Activated naive CD4-positive, alpha-beta T cell treated with anti-CD3 and anti-CD28 coated beads, Interleukin-2, amount 50 U/mL, for 72 hours (primary cell): ENCODE measurements around the gene WFS1. TPM values are rescaled to one million over a fixed set of nuclear protein-coding genes. Genes with fewer than 3 reads are reported as not detected.

Experiments used
- ATAC-seq, 2 donors: fragments of 150-1000 bp; cut with Tn5 transposase; 2 replicates each; pipeline ENCODE4 v1.10.0; 2021; ENCODE audit warnings: mild to moderate bottlenecking in 2 of 2, moderate library complexity in 2 of 2
- DNase-seq, 2 donors: peaks; one replicate each; pipeline ENCODE4 v3.0.0; 2021 to 2022; ENCODE audit warnings: low spot score in 2 of 2
- H3K27ac Mint-ChIP-seq, 2 donors: one replicate each; pipeline ENCODE4 v1.8.0; 2022; ENCODE audit warnings: mild to moderate bottlenecking in 2 of 2, mixed read lengths in 2 of 2
- H3K36me3 Mint-ChIP-seq, 2 donors: one replicate each; pipeline ENCODE4 v1.8.0; 2022; ENCODE audit warnings: mixed read lengths in 2 of 2
- H3K9me3 Mint-ChIP-seq, 2 donors: one replicate each; pipeline ENCODE4 v1.8.0; 2022; ENCODE audit warnings: mixed read lengths in 2 of 2
- total RNA-seq, 2 donors: library from RNA; stranded (reverse); gene quantifications; one replicate each; pipeline ENCODE4 v1.2.3, GENCODE V29; 2022

Gene WFS1
- total RNA-seq, 2 donors from 2014 or later: 1.8 to 3.2 TPM

- Mint-ChIP-seq H3K9me3 (no peaks in the 10 kb centered on the region), H3K36me3 (no peaks in the 10 kb centered on the region), H3K27ac (no peak overlapping the region)
- DNase-seq (no peak), ATAC-seq (no peak)
These were observed 13.6 kb downstream of the WFS1 start for GRCh38 chr4:6283282-6283681.

- no peak for DNase-seq
These were observed 17.6 kb downstream of the WFS1 start for GRCh38 chr4:6287017-6287788.

DNA sequence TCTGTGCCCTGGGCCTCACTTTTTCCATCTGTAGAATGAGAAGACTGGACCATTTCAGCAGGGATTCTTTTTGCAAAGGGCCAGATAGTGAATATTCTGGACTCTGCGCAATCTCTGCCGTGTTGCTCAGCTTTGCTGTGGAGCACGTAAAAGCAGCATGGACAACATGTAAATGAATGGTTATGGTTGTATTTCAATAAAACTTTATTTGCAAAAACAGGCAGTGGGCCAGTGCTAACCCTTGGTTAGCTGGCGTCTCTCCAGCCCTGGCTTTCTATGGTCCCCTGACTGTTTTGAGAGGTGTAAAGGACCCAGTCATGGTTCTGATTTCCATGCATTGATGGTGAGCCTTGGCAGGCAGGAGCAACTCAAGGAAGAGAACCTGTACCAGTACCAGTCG is 18.7 kb downstream of the WFS1 start:
- no peak for ATAC-seq
- H3K27ac Mint-ChIP-seq: no peak overlapping the region

More at GRCh38 chr4:6287017-6287788, 17.6 kb downstream of the WFS1 start:
- Mint-ChIP-seq H3K36me3 (no peaks in the 10 kb centered on the region), H3K27ac (no peak overlapping the region), H3K9me3 (no peaks in the 10 kb centered on the region)
- ATAC-seq: no peak

GRCh38 chr4:6288871-6289270 is 19.2 kb downstream of the WFS1 start:
- ATAC-seq (no peak), DNase-seq (no peak)
- Mint-ChIP-seq H3K9me3 (no peaks in the 10 kb centered on the region), H3K36me3 (no peaks in the 10 kb centered on the region), H3K27ac (peak overlapping the region in 1 of 2 donors; percentile 9)

More for the DNA sequence above, 18.7 kb downstream of the WFS1 start:
- DNase-seq: no peak
- Mint-ChIP-seq H3K36me3 (no peaks in the 10 kb centered on the region), H3K9me3 (no peaks in the 10 kb centered on the region)

DNA sequence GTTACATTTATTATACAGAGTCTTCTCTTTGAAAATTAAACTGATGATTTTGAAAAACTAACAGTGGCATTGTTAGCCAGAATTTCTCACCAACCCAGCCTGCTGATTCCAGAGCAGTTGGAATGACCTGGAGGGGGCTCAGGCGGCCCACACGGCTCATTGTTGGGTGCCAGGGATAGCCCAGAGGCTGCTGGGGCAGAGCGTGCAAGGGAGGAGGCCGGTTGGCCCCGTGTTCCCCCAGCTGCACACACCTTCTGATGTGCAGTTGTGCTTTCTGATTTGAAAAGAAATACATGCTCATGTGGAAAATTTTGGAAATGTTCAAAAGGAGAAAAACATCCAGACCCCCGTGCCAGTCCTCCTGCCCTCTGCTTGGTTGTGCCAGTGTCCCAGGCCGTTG is 20.6 kb downstream of the WFS1 start:
- Mint-ChIP-seq H3K9me3 (no peaks in the 10 kb centered on the region), H3K36me3 (no peaks in the 10 kb centered on the region), H3K27ac (no peak overlapping the region)
- no peak for DNase-seq
- ATAC-seq: no peak

DNA sequence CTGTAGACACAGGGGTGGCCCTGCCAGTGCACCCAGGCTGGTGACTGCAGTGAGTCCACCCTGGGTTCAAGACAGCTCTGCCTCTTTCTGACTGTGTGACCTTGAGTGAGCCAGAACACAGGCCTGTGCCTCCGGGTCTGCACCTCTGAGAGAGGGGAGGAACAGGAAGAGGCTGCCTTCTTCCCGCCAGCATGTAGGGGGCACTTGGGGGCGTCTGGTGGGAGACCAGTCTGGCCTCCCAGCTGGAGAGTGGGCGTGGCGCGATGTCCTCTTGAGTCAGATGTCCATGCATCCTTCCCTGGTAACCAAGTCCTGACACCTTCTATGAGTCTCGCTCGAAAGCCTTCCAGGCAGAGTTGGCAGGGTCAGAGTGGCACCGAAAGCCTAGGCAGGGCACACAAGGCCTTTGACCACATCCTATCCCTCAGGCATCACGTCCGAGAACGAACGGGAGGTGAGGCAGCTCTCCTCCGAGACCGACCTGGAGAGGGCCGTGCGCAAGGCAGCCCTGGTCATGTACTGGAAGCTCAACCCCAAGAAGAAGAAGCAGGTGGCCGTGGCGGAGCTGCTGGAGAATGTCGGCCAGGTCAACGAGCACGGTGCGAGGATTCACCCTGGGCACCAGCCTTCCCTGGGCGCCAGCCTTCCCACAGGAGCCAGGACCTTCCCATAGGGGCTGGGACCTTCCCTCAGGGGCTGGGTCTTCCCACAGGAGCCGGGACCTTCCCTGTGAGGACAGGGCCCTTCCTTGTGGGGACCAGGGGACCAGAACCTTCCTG is 21.3 kb downstream of the WFS1 start:
- Mint-ChIP-seq H3K27ac (no peak overlapping the region), H3K36me3 (no peaks in the 10 kb centered on the region), H3K9me3 (no peaks in the 10 kb centered on the region)
- DNase-seq (no peak), ATAC-seq (no peak)

DNA sequence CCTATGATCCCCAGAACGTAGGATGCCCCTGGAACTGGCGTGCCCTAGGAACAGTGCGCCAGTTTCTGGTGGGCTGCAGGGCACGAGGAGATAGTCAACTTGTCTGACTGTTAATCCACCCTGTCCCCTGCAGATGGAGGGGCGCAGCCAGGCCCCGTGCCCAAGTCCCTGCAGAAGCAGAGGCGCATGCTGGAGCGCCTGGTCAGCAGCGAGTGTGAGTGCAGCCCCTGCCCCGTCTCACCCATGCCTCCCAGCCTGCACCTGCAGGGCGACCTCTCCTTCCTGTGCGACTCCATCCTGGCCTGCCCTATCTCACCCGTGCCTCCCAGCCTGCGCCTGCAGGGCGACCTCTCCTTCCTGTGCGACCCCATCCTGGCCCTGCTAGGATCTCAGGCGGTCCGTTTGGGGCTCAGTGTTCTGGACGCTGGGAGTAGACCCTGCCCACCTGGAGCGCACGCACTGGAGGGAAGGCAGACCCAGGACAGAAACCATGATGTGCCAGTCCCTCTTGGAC is 22.2 kb downstream of the WFS1 start:
- no peak for ATAC-seq
- no peaks in the 10 kb centered on the region for H3K9me3 Mint-ChIP-seq
- no peak for DNase-seq
- no peak overlapping the region for H3K27ac Mint-ChIP-seq
- no peaks in the 10 kb centered on the region for H3K36me3 Mint-ChIP-seq

DNA sequence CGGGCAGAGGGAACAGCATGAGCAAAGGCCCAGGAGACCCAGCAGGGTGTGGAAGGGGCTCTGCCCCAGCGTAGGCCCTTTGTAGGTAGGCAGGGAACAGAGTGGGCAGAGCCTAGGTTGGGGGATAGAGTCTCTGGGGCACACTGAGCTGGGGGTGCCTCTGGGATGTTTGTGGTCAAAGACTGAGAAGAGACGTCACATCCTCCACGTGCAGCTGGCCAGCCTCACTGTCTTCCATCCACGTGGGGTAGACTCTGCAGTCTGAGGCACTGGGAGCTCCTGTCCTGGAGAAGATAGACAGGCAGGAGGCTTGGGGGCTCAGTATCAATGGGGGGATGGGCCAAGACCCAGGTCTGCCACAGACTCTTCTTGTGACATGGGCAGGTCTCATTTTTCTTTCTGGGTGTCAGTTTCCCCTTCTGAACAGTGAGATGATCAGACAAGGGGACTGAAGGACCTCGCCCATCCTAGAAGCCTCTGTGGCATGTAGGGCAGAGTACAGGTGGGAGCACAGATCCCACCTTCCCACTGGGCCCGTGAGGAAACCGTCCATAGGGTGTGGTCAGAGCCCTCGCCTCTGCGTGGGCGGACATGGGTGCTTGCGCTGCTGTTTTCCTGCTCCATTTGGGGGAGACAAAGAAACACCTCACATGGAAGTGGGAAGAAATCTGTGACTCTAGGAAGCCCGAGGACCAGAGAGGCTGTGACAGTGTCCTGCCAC is 22.9 kb downstream of the WFS1 start:
- DNase-seq: no peak
- H3K36me3 Mint-ChIP-seq: no peaks in the 10 kb centered on the region
- no peaks in the 10 kb centered on the region for H3K9me3 Mint-ChIP-seq
- peak overlapping the region in 1 of 2 donors; percentile 84 for H3K27ac Mint-ChIP-seq
- no peak for ATAC-seq

DNA sequence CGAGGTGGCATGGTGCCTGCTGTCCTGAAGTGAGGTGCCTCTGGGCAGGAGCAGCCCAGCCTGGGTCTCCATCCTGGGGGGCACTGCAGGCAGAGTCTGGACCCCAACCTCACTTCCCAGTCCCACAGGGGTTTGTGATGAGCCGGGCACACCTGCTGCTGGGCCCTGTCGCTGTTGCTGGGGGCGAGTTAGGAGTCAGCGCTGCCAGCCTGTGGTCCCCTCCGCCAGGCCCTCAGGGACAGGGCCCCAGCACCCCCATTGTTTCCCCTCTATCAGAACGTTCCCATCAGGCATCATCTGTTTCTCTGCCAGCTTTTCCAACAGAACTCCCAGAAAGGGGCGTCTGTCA is 23.4 kb downstream of the WFS1 start:
- Mint-ChIP-seq H3K27ac (peak overlapping the region in 1 of 2 donors; percentile 77), H3K36me3 (no peaks in the 10 kb centered on the region), H3K9me3 (no peaks in the 10 kb centered on the region)
- DNase-seq: no peak
- no peak for ATAC-seq

DNA sequence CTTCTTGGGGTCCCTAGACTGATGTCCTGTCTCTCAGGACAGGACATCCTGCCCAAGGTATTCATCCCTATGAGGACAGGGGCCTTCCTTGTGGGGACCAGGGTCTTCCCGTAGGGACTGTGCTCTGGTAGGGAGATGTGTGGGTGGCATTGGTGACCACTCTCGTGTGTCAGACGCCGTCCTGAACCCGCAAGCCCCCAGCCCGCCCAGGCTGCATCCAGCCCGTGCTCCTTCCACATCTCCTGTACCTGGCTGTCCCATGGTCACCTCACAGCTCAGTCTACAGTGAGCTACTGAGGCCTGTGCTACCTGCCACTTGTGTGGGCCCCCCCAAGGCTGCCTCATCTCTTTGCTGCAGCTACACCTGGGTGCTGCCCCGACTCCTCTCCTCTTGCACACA is 24.0 kb downstream of the WFS1 start:
- Mint-ChIP-seq H3K36me3 (no peaks in the 10 kb centered on the region), H3K9me3 (no peaks in the 10 kb centered on the region), H3K27ac (peak overlapping the region in 1 of 2 donors; percentile 77)
- DNase-seq: no peak
- ATAC-seq: no peak

DNA sequence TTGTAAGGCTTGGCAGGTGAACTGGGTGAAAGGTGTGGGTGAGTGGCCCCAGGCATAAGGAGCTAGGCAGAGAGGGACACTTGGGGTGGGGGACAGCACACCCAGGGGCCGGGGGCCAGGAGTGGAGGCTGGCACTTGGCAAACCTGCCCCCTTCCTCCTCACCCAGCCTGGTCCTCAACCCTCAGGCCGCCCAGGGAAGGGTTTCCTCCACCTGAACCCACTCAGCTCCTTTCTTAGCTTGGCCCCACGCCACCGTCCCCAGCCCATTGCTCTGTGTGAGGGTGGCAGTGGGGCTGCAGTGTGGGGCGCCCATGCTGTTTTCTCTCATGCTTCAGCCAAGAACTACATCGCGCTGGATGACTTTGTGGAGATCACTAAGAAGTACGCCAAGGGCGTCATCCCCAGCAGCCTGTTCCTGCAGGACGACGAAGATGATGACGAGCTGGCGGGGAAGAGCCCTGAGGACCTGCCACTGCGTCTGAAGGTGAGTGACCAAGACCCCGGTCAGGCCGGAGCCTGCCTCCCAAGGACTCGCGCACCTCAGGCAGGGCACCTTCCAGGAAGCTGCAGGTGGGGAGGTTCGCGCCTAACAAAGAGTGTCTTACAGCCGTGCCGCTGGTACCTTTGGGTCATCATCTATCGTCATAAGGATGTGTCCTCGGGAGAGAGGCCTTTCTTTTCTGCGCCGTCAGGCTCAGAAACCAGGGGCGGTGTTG is 25.2 kb downstream of the WFS1 start:
- no peak overlapping the region for H3K27ac Mint-ChIP-seq
- H3K36me3 Mint-ChIP-seq: no peaks in the 10 kb centered on the region
- ATAC-seq (no peak), DNase-seq (no peak)
- H3K9me3 Mint-ChIP-seq: no peaks in the 10 kb centered on the region

GRCh38 chr4:6295495-6295894 is 25.8 kb downstream of the WFS1 start:
- no peak overlapping the region for H3K27ac Mint-ChIP-seq
- no peaks in the 10 kb centered on the region for H3K9me3 Mint-ChIP-seq
- ATAC-seq (no peak), DNase-seq (no peak)
- no peaks in the 10 kb centered on the region for H3K36me3 Mint-ChIP-seq

DNA sequence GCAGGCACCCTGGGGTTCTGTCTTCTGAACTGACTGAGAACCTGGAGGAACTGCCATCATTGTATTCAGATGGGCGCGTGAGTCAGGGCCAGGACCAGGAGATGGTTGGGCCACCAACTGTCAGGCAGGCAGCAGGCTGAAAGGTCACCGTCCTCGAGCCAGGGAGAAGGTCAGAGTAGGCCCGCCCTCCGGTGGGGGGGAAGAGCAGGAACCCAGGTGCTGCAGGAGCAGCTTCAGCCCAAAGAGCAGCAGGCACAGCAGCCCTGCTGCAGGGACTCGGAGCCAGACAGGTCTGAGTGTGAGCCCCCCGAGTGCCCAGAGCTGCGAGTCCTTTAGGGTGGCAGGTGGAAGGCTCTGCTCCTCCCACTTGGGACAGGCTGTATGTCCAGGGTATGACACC is 26.4 kb downstream of the WFS1 start:
- DNase-seq (no peak), ATAC-seq (no peak)
- no peaks in the 10 kb centered on the region for H3K9me3 Mint-ChIP-seq
- no peak overlapping the region for H3K27ac Mint-ChIP-seq
- peaks cover 0 to 4% of the 10 kb centered on the region in 2 donors for H3K36me3 Mint-ChIP-seq

DNA sequence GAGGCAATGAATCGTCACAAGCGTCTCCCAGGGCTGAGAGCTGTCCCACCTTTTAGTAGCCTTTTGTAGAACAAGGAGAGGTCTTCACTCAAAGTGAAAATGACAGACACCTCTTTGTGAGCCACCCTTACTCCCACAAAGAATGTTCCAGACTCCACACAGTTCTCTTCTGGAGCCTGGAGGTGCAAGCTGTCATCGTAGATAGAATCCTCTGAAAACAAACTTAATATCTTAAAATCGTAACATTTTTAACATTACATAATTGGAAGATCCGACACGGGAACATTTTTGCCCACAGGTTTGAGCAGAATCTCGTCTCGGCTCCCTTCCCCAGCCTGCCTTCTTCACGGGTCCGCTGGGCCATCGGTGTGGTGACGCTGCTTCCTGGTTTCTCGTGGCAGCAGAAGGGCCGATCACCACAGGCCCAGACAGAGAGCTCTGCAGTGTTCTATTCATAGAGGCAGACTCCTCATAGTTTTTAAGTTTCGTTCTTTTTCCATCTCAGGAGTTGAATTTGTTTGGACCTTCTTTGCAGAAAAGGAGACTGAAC is 27.7 kb downstream of the WFS1 start:
- Mint-ChIP-seq H3K27ac (peak overlapping the region in 1 of 2 donors; percentile 67), H3K9me3 (no peaks in the 10 kb centered on the region), H3K36me3 (peaks cover 0 to 17% of the 10 kb centered on the region in 2 donors)
- DNase-seq: no peak
- no peak for ATAC-seq

DNA sequence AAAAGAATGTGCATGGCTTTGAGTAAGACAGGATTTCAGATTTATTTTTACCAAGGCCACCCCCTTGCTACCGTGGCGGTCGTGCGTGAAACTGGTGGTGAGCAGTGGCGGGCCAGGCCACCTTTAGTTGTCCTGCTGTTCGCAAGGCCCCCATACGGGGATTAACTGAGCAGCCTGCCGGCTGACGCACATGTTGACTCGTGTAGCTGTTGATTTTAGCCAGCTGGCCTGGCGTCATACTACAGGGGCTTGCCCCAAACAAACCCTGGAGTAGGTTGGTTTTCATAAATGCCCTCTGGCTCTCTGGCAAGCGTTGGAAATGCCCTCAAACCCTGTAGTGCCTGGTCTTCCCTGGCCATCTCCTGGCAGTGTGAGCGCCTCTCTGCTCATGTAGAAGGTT is 28.4 kb downstream of the WFS1 start:
- ATAC-seq (no peak), DNase-seq (no peak)
- no peaks in the 10 kb centered on the region for H3K9me3 Mint-ChIP-seq
- no peak overlapping the region for H3K27ac Mint-ChIP-seq
- H3K36me3 Mint-ChIP-seq: peaks cover 0 to 23% of the 10 kb centered on the region in 2 donors

DNA sequence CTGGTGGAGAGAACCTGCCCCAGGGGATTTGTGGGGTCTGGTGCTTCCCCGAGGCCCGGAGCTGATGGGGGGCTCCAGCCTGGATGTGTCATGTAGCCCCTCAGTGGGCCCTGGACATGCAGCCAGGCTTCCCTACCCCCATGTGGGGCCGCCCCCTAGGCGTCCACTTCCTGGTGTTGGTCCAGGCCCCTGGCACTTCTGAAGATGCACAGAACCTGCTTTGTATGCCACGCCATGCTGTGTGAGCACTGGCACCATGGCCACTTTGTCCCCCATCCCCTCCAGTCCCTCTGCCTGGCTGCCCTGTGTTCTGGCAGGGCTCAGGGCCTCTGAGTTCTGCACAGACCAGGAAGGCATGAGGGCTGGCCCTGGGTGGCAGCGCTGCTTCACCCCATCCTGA is 29.2 kb downstream of the WFS1 start:
- H3K9me3 Mint-ChIP-seq: no peaks in the 10 kb centered on the region
- ATAC-seq: no peak
- no peak overlapping the region for H3K27ac Mint-ChIP-seq
- no peak for DNase-seq
- H3K36me3 Mint-ChIP-seq: peaks cover 0 to 23% of the 10 kb centered on the region in 2 donors
